Measurements from ENCODE around the gene IRF8. TPM values are rescaled to one million over a fixed set of nuclear protein-coding genes. Genes with fewer than 3 reads are reported as not detected.

IRF8 gene
- total RNA-seq, 1 donor from 2014 or later = 2.2 TPM

GRCh38 chr16:85927371-85927770, 28.4 kb downstream of the IRF8 start:
- no peak for DNase-seq (ENCODE audit: low read depth)
- no peak for TF ChIP-seq CTCF (IDR thresholded peaks at IDR 0.05; ENCODE audit: insufficient read depth, low read length, poor library complexity, severe bottlenecking)
- H3K4me3 ChIP-seq (ENCODE audit: low read depth, low read length) = no peak overlapping the region
- H3K36me3 ChIP-seq (ENCODE audit: control insufficient read depth, insufficient read depth, low read length) = no peaks in the 10 kb centered on the region
- H3K27me3 ChIP-seq (ENCODE audit: control insufficient read depth, insufficient read depth, low read length) = no peaks in the 10 kb centered on the region

- no peak for DNase-seq (ENCODE audit: low read depth)
- Histone ChIP-seq H3K4me3 (ENCODE audit: low read depth, low read length) (no peak overlapping the region), H3K36me3 (ENCODE audit: control insufficient read depth, insufficient read depth, low read length) (no peaks in the 10 kb centered on the region), H3K27me3 (ENCODE audit: control insufficient read depth, insufficient read depth, low read length) (no peaks in the 10 kb centered on the region)
- TF ChIP-seq CTCF (IDR thresholded peaks at IDR 0.05; ENCODE audit: insufficient read depth, low read length, poor library complexity, severe bottlenecking) = no peak
Observed at GRCh38 chr16:85927959-85928358, 29.0 kb downstream of the IRF8 start.

- H3K4me3 ChIP-seq (ENCODE audit: low read depth, low read length) = no peak overlapping the region
- H3K36me3 ChIP-seq (ENCODE audit: control insufficient read depth, insufficient read depth, low read length) = no peaks in the 10 kb centered on the region
- no peaks in the 10 kb centered on the region for H3K27me3 ChIP-seq (ENCODE audit: control insufficient read depth, insufficient read depth, low read length)
- TF ChIP-seq CTCF (IDR thresholded peaks at IDR 0.05; ENCODE audit: insufficient read depth, low read length, poor library complexity, severe bottlenecking) = no peak
- DNase-seq (ENCODE audit: low read depth) = no peak
Observed at GRCh38 chr16:85928401-85928820, 29.4 kb downstream of the IRF8 start.

- no peak for TF ChIP-seq CTCF (IDR thresholded peaks at IDR 0.05; ENCODE audit: insufficient read depth, low read length, poor library complexity, severe bottlenecking)
- no peaks in the 10 kb centered on the region for H3K36me3 ChIP-seq (ENCODE audit: control insufficient read depth, insufficient read depth, low read length)
- H3K4me3 ChIP-seq (ENCODE audit: low read depth, low read length) = no peak overlapping the region
- DNase-seq (ENCODE audit: low read depth) = no peak
- no peaks in the 10 kb centered on the region for H3K27me3 ChIP-seq (ENCODE audit: control insufficient read depth, insufficient read depth, low read length)
Observed at GRCh38 chr16:85929259-85929721, 30.3 kb downstream of the IRF8 start.

GRCh38 chr16:85930301-85930700, 31.3 kb downstream of the IRF8 start:
- no peaks in the 10 kb centered on the region for H3K36me3 ChIP-seq (ENCODE audit: control insufficient read depth, insufficient read depth, low read length)
- TF ChIP-seq CTCF (IDR thresholded peaks at IDR 0.05; ENCODE audit: insufficient read depth, low read length, poor library complexity, severe bottlenecking) = no peak
- H3K4me3 ChIP-seq (ENCODE audit: low read depth, low read length) = no peak overlapping the region
- DNase-seq (ENCODE audit: low read depth) = no peak
- H3K27me3 ChIP-seq (ENCODE audit: control insufficient read depth, insufficient read depth, low read length) = no peaks in the 10 kb centered on the region

GRCh38 chr16:85931596-85932402, 32.8 kb downstream of the IRF8 start:
- TF ChIP-seq CTCF (IDR thresholded peaks at IDR 0.05; ENCODE audit: insufficient read depth, low read length, poor library complexity, severe bottlenecking) = no peak
- no peak for DNase-seq (ENCODE audit: low read depth)
- no peaks in the 10 kb centered on the region for H3K27me3 ChIP-seq (ENCODE audit: control insufficient read depth, insufficient read depth, low read length)
- no peak overlapping the region for H3K4me3 ChIP-seq (ENCODE audit: low read depth, low read length)
- H3K36me3 ChIP-seq (ENCODE audit: control insufficient read depth, insufficient read depth, low read length) = no peaks in the 10 kb centered on the region
